Right lobe of liver (tissue), 6 donors: ENCODE data around the gene BCL11B. TPM values are rescaled to one million over a fixed set of nuclear protein-coding genes. Genes with fewer than 3 reads are reported as not detected.

Source experiments
- ATAC-seq, 4 donors: fragments of 200-7000 bp; cut with Tn5 transposase; one replicate each; pipeline ENCODE4 v1.9.1; 2020; ENCODE audit warnings: mild to moderate bottlenecking in 4 of 4, moderate library complexity in 4 of 4
- DNase-seq, 3 donors: peaks; one replicate each; pipeline ENCODE4 v3.0.0-alpha.2; 2020
- H3K27ac ChIP-seq, 3 donors: fragments of 200-600 bp; one replicate each; pipeline ENCODE4 v1.8.0; 2022
- H3K27me3 ChIP-seq, 2 donors: fragments of 200-600 bp; one replicate each; pipeline ENCODE4 v1.8.0; 2022
- H3K36me3 ChIP-seq, 4 donors: fragments of 200-600 bp; sonication (generic) in 1 of 4; one replicate each; pipeline versions ENCODE4 v1.5.1 to v1.8.0; 2017 to 2022; ENCODE audit warnings: control low read depth in 1 of 4
- H3K4me1 ChIP-seq, 4 donors: fragments of 200-600 bp; sonication (generic) in 1 of 4; one replicate each; pipeline versions ENCODE4 v1.5.1 to v1.8.0; 2017 to 2022; ENCODE audit warnings: control low read depth in 1 of 4
- H3K4me3 ChIP-seq, 3 donors: fragments of 200-600 bp; one replicate each; pipeline ENCODE4 v1.8.0; 2022
- H3K9me3 ChIP-seq, 4 donors: fragments of 200-600 bp; sonication (generic) in 1 of 4; one replicate each; pipeline versions ENCODE4 v1.5.1 to v1.8.0; 2017 to 2022; ENCODE audit warnings: control low read depth in 1 of 4
- CTCF ChIP-seq, 4 donors: fragments of 200-600 bp in 3 of 4; fragments of 450-650 bp in 1 of 4; IDR thresholded peaks; one replicate each; pipeline versions ENCODE4 v1.5.1 to v1.8.0; 2016 to 2022; ENCODE audit warnings: antibody characterized with exemption in 4 of 4, mild to moderate bottlenecking in 2 of 4
- POLR2A ChIP-seq: fragments of 450-650 bp; IDR thresholded peaks from one replicate; pipeline ENCODE4 v1.6.1; 2017; ENCODE audit warnings: antibody characterized with exemption, mild to moderate bottlenecking
- WGBS: methylation state at CpG from one replicate; pipeline ENCODE4 v1.1.6; 2018; ENCODE audit warnings: low coverage, low lambda C conversion rate; ENCODE audit not compliant: insufficient coverage; ENCODE audit errors: missing lambda C conversion rate; 5-methylcytosine and 5-hydroxymethylcytosine counted together
- intact Hi-C, 2 donors: fragments of 100-400 bp; cut with DNase I; formaldehyde crosslinking; loops; one replicate each; pipeline versions ENCODE4 v1.11.2 to v1.14.1; 2022
- total RNA-seq, 6 experiments: library from RNA; depleted of rRNA in 2 of 6; stranded (reverse); fragments of >200 nt in 2 of 6; fragmentation: NEBNext Ultra II Directional in 3 of 6; extraction: Animal tissue kit (Norgen Biotek cat#: 25700) in 3 of 6; gene quantifications; one replicate each; pipeline versions ENCODE4 v1.1.0 to v1.2.4, GENCODE V29; 2016 to 2023
- donor health status: DM: no; HTN: yes; CAD: no.
- donor health status: DM: no; HTN: no; CAD: no.
- donor health status: DM: no; HTN: no; CAD: no.
- donor health status: DM: no; HTN: yes; CAD: no.
- donor health status: DM: no; HTN: yes; CAD: no.

The BCL11B gene
- total RNA-seq, 6 experiments from 2014 or later = 0.04 to 0.61 (median 0.24) TPM

- intact Hi-C loops = no loop called here
- ATAC-seq (no peak), DNase-seq (no peak)
- H3K4me3 ChIP-seq = no peak overlapping the region
- no peaks in the 10 kb centered on the region for H3K27me3 ChIP-seq
- H3K9me3 ChIP-seq = no peaks in the 10 kb centered on the region
- WGBS = 65% methylated on average over 2 of the region's 4 CpGs
- no peak overlapping the region for H3K27ac ChIP-seq
- TF ChIP-seq POLR2A = no peak
- no peak for TF ChIP-seq CTCF (IDR thresholded peaks at IDR 0.05)
- H3K4me1 ChIP-seq = no peaks in the 10 kb centered on the region
- H3K36me3 ChIP-seq = no peaks in the 10 kb centered on the region
Observed at GRCh38 chr14:99206090-99206489, 65.9 kb downstream of the BCL11B start.

DNA sequence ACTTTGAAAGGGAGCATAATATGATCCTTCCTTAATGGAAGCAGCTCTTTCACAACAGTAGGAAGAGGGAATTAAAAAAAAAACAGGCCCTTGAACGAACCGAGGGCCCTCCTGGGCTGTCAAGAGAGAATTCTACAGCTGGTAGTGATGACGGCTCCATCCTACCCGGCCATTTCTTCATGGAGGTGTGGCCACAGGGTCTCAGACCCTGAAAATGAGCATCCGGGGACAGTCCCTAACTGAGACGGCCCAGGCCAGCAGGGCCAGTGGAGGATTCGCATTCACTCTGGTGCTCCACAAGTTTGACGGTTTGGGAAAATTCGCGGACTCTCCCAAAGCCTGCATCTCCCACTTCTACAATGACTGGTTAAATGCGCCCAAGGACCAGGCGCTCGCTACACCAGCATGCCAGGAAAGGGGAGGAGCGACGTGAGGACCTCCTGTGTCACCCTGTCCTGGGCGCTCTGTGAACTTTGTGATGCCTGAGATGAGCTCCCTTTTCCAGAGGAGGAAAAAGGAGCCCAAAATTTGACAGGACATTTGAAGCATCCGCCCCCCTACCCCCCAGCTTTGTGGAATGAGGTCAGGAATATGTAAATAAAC lies 66.8 kb downstream of the BCL11B start:
- ATAC-seq (no peak), DNase-seq (no peak)
- no peak overlapping the region for H3K4me3 ChIP-seq
- no peaks in the 10 kb centered on the region for H3K9me3 ChIP-seq
- intact Hi-C loops = no loop called here
- TF ChIP-seq POLR2A (no peak), CTCF (IDR thresholded peaks at IDR 0.05) (no peak)
- no peaks in the 10 kb centered on the region for H3K36me3 ChIP-seq
- 82% methylated on average over 8 of the region's 17 CpGs for WGBS
- H3K4me1 ChIP-seq = no peaks in the 10 kb centered on the region
- no peak overlapping the region for H3K27ac ChIP-seq
- no peaks in the 10 kb centered on the region for H3K27me3 ChIP-seq

DNA sequence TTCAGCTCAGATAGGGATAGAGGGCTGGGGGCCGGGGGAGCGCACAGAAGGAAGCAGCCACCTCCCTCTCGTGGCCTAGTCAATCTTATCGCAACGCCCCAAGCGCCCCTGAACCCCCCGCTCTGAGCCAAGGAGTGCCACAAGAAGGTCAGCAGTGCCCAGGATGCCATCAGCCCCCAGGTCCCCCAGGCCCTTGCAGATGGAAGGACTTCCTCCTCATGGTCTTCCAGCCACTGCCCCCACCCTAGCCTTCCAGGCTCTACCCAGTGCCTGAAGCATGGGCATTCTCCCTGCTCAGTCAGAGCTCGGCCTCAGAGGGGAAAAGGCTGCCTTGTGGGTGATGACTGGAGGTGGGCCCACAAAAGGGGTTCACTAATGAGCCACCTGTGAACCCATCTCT lies 68.2 kb downstream of the BCL11B start:
- intact Hi-C loops = no loop called here
- TF ChIP-seq POLR2A (no peak), CTCF (IDR thresholded peaks at IDR 0.05) (no peak)
- no peaks in the 10 kb centered on the region for H3K27me3 ChIP-seq
- H3K4me1 ChIP-seq = no peaks in the 10 kb centered on the region
- DNase-seq (no peak), ATAC-seq (no peak)
- H3K9me3 ChIP-seq = no peaks in the 10 kb centered on the region
- no peak overlapping the region for H3K4me3 ChIP-seq
- no peaks in the 10 kb centered on the region for H3K36me3 ChIP-seq
- H3K27ac ChIP-seq = no peak overlapping the region
- no CpG with 5 or more reads among the region's 8 CpGs for WGBS

DNA sequence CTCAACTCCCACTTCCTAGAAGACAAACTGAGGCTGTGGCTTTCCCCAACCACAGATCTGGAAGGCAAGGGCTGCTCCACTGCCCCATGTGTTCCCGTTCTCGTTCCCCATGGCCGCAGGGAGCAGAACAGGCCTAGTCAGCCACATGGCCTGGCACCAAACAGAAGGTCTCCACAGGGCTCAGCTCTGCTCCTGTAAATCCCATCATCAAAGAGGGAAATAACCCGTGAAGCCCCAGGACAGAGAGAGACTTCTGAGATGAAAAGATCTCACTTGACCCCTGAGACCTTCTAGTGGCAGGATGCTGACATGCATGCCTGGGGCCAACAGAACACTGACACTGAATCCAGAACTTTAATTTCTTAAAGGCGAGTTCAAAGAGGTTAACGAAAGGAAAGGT lies 68.9 kb downstream of the BCL11B start:
- Histone ChIP-seq H3K27ac (no peak overlapping the region), H3K36me3 (no peaks in the 10 kb centered on the region), H3K9me3 (no peaks in the 10 kb centered on the region), H3K4me3 (no peak overlapping the region), H3K27me3 (no peaks in the 10 kb centered on the region), H3K4me1 (no peaks in the 10 kb centered on the region)
- no peak for ATAC-seq
- no peak for TF ChIP-seq POLR2A
- no peak for TF ChIP-seq CTCF (IDR thresholded peaks at IDR 0.05)
- intact Hi-C loops = no loop called here
- DNase-seq = no peak
- 62% methylated on average over 3 of the region's 6 CpGs for WGBS

DNA sequence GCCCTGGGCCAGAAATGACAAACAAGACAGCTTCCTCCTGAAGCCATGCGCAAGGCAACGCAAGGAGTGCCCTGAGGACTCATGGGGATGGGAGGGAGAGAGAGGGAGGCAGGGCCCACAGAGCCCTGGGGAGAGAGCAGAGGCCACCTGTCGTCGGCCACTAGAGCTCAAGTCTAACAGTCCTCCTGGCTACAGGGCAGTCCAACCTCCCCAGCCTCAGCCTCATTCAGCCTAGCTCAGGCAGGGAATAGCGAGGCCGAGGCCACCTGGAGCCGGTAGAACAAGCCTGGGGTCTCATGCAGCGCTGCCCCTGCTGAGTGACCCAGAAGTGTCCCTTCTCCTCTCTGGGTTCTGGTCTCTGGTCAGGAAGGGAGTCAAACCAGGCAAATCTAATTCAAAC lies 69.5 kb downstream of the BCL11B start:
- Histone ChIP-seq H3K4me3 (no peak overlapping the region), H3K9me3 (no peaks in the 10 kb centered on the region), H3K27me3 (no peaks in the 10 kb centered on the region), H3K36me3 (no peaks in the 10 kb centered on the region), H3K27ac (no peak overlapping the region), H3K4me1 (no peaks in the 10 kb centered on the region)
- no CpG with 5 or more reads among the region's 8 CpGs for WGBS
- TF ChIP-seq POLR2A (no peak), CTCF (IDR thresholded peaks at IDR 0.05) (no peak)
- intact Hi-C loops = no loop called here
- DNase-seq (no peak), ATAC-seq (no peak)
